Measurements from ENCODE around the gene TBX21.

TBX21 gene

GRCh38 chr17:47697906-47698711 is 34.9 kb upstream of the TBX21 start:
- in situ Hi-C loops (cut with MboI; ENCODE audit: low sequenced_read_pairs): no loop called here

DNA sequence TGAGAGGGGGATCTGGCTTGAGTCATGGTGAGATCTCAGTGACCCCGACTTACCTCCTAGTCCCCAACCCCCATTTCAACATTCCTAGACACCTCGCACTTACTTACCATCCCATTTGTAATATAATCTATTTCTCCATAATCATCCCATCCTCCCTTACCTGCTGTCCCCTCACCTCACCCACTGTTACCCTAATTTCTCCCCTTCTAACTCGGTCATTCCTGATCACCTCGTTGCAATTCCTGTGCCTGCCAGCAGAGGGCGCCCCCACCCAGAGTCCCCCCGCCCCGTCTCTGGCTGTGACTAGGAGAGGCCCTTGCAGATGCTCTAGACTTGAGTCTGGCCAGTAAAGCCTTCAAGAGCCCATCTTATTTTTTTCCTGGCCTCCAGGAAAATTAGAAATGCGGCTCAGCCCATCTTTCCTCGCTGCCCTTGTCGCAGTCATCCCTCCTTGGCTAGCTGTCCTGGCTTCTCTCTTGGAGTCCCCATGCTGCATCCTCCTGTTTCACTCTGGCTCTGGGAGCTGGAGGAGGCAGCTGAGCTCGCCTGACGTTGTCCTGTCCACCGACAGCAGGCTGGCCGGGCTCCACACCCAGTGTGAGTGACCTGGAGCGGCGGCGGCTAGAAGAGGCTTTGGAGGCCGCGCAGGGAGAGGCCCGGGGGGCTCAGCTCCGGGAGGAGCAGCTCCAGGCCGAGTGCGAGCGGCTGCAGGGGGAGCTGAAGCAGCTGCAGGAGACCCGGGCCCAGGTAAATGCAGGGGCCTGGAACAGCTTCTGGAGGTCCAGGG is 34.1 kb upstream of the TBX21 start:
- in situ Hi-C loops (cut with MboI; ENCODE audit: low sequenced_read_pairs): no loop called here

- in situ Hi-C loops (cut with MboI; ENCODE audit: low sequenced_read_pairs): no loop called here
These were observed 33.5 kb upstream of the TBX21 start for GRCh38 chr17:47699536-47699840.

DNA sequence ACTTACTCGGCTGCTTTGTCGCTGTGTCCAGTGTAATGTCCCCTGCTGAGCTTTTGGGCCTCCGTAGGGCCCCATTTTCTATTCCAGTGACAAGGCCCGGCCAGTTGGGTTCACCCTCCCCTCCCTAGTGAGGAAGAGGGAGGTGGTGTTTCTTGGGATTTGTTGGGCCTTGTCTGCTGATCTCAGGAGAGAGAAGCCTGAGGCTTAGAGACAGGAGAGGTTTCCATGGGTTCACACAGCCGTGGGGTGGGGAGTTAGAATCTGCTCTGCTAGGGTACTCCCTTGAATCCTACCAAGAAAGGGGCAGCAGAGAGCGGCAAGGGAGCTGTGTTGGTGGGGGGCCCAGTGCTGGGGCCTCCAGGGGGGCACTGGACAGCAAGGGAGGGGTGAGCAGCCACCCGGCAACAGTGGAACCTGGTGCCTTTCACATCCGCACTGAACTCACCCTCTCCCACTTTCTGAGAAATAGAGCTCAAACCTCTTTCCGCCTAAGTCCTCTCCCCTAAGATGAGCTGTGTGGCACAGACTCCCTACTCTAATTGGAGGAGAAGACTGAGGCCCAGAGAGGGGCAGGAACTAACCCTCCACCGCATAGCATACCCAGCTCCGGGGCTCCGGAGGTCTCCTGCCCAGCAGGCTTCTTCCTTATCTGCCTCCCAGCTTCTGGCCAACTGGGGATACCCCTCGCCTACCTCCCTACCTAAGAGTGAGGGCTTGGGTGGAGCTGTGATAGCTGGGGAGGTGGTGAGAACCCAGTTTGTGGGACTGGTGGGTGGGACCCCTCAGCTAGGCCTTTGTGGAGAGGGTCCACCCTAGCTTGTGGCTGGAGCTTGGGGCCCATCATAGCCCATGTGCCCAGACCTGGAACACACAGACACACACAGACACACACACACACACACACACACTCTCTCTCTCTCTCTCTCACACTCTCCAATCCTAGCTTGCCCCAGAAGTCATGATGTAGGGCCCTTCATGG is 32.3 kb upstream of the TBX21 start:
- in situ Hi-C loops (cut with MboI; ENCODE audit: low sequenced_read_pairs): no loop called here

- in situ Hi-C loops (cut with MboI; ENCODE audit: low sequenced_read_pairs): no loop called here
These were observed 31.4 kb upstream of the TBX21 start for GRCh38 chr17:47701608-47702007.

DNA sequence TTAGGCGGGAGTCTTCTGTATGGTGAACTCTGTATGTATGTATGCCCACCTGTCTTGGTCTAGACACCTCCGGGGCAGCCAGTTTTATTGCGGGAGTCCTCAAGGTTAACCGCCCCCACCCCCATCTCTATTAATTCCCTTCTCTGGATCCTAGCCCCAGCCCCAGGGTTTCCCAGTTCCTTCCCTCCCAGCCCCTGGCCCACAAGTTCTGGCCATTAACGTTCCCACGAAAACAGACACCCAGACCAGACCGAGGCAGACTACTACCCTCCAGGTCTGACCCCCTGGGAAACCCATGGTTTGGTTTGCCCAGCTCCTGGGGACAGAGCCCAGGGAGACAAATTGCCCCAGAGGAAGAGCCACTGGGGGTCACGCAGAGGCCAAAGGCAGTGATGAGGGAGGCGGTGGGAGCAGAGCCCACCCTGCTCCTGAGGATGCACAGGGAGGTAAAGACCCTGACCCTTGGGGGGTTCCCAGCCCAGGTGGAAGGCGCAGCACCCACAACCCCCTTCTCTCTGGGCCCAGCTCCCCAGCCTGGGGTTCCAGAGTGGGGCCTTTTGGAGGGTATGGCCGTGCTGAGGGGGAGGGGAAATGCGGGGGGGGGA is 30.5 kb upstream of the TBX21 start:
- in situ Hi-C loops (cut with MboI; ENCODE audit: low sequenced_read_pairs): no loop called here

- in situ Hi-C loops (cut with MboI; ENCODE audit: low sequenced_read_pairs): no loop called here
These were observed 29.8 kb upstream of the TBX21 start for GRCh38 chr17:47703191-47703591.

DNA sequence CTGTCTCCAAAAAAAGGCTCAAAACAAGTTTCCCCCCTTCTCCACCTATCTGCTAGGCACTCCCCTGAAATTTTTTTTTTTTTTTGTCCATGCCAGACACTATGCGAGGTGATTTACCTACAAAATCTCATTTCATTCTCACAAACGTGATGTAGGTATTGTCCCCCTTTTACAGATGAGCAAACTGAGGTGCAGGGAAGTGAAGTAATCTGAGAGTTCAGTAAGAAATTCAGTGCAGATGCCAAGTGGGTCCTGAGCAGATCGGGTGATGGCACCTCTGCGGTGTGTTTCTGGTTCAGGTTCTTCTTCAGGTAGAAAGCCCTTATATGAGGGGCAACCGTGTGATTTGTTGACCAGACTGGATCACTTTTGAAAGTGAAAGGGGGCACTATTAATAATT is 29.4 kb upstream of the TBX21 start:
- in situ Hi-C loops (cut with MboI; ENCODE audit: low sequenced_read_pairs): no loop called here

DNA sequence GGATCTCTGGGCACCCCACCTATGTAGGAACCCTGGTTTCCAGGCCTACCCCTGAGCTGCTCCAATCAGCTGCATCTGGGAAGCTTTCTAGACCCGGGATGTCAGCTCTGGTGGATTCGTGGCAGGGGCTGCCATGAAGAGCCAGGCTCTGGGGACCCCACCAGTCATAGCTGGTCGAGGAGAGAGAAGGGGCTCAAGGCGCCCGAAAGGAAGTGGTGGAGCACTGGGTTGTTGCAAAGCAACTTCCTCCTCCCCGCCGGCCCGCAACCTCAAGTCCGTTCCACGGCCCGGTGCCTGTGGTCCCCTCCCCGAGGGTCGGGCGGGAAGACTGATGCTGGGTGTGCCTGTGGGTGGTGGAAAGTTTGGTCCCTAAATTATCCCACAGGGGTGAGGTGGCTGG is 28.9 kb upstream of the TBX21 start:
- in situ Hi-C loops (cut with MboI; ENCODE audit: low sequenced_read_pairs): no loop called here

- in situ Hi-C loops (cut with MboI; ENCODE audit: low sequenced_read_pairs): no loop called here
These were observed 28.3 kb upstream of the TBX21 start for GRCh38 chr17:47704736-47705135.

DNA sequence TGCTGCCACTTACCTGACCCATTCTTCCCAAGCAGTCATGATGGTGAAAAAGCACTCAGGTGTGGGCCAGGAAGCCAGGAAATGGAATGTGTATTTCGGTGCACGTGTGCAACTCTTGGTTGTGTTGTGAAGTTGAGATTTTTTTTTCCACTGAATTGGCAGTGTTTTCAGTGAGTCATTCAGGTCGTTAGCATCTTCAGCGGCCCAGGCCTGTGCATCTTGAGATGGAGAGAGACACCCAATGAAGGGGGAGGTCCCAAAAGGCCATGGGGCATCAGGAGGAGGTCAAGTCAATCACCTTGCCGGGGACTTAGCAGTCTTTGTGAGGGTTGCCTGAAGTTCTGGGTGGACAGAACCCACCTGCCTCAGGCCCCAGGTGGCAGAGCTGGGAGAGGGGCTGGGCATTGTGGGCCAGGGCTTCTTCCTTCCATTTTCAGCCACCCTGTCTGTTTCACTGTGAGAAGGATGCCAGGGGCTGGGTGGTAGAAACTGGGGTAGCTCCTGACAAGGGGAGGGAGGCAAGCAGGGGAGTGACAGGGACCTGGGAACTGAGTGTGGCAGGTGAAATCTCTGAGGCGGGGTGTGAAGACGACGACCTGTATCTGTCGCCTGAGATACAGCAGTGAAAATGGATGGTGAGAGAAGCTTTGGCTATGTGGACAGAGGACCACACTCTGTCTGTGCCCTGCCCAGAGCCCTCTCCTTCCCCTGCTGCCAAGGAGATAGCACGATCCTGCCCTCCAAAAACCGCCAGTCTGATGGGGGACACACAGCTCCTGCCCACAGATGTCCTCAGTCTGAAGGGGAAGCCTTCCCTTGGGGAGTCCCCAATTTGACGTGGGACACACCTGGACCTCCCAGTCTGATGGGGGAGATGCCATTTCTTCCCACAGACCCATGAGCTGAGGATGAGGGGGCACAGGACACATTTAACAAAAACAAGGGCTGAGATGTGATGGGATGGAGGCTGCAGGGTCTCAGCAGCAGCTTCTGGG is 27.2 kb upstream of the TBX21 start:
- in situ Hi-C loops (cut with MboI; ENCODE audit: low sequenced_read_pairs): no loop called here

DNA sequence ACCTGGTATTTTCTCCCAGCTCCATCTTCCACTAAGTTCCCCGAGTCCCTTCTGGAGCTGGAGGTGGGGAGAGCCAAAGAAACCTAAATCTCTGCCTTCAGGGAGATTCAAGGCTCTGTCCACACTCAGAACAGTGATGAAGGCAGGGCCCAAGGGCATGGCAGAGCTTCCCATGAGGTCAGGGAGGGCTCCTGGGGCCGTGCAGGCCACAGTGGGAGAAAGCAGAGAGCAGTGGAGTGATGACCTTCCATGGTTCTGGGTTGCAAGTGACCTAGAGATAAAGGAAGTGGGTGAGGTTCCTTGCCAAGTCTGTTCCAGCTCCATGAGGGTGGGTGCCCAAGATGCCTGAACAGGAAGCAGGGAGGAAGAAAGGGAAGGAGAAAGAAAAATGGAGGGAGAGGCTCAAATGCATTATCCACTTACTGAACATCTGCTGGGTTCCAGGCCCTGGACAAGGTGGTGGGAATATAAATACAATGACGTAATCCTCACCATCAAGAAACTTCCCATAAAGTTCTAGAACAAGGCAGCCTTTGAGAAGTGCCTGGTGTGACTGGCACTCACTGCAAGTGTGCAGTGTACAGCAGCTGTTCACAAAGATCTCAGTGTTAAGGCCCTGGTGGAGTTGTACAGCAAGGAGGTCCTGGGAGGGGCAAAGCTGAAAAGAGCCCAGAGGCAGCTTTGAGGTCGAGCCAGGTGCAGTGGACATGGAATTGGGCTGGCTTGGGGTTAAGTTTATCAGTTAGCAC is 25.8 kb upstream of the TBX21 start:
- in situ Hi-C loops (cut with MboI; ENCODE audit: low sequenced_read_pairs): no loop called here

DNA sequence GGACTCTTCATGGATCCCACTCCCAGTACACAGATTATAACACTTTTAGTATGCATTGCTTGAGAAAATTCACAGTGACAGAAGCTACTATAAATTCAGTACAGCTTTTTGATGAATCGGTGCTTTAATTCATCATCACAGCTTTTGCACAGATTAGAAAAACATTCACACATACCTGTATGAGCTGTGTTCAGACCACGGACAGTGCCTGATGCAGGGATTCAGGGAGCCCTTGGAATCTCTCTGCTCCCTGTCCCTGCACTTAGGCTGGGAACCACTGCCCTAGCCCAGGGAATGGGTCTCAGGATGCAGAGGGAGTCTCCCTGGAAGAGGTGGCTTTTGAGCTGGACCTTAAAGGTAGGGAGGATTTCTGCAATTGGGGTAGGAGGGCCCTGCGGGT is 25.2 kb upstream of the TBX21 start:
- in situ Hi-C loops (cut with MboI; ENCODE audit: low sequenced_read_pairs): no loop called here

GRCh38 chr17:47708312-47708863 is 24.6 kb upstream of the TBX21 start:
- in situ Hi-C loops (cut with MboI; ENCODE audit: low sequenced_read_pairs): no loop called here

GRCh38 chr17:47708864-47709541 is 24.0 kb upstream of the TBX21 start:
- in situ Hi-C loops (cut with MboI; ENCODE audit: low sequenced_read_pairs): no loop called here

- in situ Hi-C loops (cut with MboI; ENCODE audit: low sequenced_read_pairs): no loop called here
These were observed 23.4 kb upstream of the TBX21 start for GRCh38 chr17:47709594-47709993.

DNA sequence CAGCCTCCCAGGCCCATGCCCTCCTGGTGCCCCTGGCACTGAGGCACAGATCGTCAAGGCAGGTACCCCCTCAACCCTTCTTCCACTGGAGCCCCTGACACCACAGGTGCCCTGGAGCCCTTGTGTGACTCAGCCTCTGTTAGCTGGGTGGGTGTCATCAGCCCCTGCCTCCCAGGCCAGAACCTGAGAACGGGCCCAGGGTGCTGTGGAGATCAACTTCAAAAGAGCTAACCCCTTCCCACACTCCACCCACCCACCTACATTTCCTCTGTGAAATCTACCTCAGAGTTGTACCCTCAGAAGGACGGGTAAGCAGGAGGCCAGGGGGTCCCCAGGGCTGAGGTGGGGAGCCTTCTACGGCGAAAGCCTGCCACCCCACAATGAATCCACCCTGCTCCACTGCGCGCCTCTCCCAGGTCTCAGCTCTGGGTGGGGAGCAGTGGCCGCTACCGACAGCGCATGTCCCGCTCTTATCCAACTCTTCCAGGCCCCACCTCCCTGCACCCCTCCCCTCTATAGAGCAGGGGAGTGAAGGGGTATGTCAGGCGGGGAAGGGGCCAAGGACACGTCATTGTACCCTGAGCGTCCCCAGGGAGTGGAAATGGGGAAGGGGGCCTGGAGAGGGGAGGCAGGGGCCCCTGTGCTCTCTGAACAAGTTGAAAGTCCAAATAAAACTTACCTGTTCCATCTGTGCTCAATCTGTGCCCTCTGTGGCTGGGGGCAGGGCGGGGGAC is 21.5 kb upstream of the TBX21 start:
- in situ Hi-C loops (cut with MboI; ENCODE audit: low sequenced_read_pairs): no loop called here
